Measurements from ENCODE around the gene SCT.

The SCT gene

DNA sequence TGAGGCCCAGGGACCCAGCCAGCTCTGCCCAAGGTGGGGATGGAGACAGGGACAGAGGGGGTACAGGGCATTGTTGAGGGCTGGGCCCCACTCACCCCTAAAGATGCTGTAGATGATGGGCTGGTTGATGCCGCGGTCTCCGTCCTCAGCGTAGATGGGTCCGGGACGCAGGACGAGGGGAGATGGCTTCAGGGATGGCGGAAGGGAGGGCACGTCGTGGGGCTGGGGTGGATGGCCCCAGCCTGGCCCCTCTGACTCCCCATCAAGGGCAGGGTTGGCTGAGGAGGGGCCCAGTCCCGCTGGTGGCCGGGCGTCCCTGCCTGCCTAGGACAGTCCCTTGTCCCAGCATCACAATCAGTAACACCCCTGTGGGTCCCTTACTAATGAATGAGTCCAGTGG lies 6.8 kb downstream of the SCT start:
- TF ChIP-seq FOXP2 (optimal IDR thresholded peaks at IDR 0.05; ENCODE audit: borderline replicate concordance, extremely low read depth, extremely low read length, insufficient read depth) = no peak
- no peak for TF ChIP-seq POLR2AphosphoS5 (IDR thresholded peaks at IDR 0.05; ENCODE audit: low read depth, low read length)
- no peak for TF ChIP-seq SIN3A (IDR thresholded peaks at IDR 0.05; ENCODE audit: borderline replicate concordance, insufficient read depth, low read length)
- TF ChIP-seq TAF1 (IDR thresholded peaks at IDR 0.05; ENCODE audit: borderline replicate concordance, insufficient read depth, low read length) = no peak
- TF ChIP-seq, protein P1, sequence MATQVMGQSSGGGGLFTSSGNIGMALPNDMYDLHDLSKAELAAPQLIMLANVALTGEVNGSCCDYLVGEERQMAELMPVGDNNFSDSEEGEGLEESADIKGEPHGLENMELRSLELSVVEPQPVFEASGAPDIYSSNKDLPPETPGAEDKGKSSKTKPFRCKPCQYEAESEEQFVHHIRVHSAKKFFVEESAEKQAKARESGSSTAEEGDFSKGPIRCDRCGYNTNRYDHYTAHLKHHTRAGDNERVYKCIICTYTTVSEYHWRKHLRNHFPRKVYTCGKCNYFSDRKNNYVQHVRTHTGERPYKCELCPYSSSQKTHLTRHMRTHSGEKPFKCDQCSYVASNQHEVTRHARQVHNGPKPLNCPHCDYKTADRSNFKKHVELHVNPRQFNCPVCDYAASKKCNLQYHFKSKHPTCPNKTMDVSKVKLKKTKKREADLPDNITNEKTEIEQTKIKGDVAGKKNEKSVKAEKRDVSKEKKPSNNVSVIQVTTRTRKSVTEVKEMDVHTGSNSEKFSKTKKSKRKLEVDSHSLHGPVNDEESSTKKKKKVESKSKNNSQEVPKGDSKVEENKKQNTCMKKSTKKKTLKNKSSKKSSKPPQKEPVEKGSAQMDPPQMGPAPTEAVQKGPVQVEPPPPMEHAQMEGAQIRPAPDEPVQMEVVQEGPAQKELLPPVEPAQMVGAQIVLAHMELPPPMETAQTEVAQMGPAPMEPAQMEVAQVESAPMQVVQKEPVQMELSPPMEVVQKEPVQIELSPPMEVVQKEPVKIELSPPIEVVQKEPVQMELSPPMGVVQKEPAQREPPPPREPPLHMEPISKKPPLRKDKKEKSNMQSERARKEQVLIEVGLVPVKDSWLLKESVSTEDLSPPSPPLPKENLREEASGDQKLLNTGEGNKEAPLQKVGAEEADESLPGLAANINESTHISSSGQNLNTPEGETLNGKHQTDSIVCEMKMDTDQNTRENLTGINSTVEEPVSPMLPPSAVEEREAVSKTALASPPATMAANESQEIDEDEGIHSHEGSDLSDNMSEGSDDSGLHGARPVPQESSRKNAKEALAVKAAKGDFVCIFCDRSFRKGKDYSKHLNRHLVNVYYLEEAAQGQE (IDR thresholded peaks at IDR 0.05; ENCODE audit: insufficient read depth in 1 of 2, low read depth in 2 of 2, low read length in 2 of 2) = no peak

DNA sequence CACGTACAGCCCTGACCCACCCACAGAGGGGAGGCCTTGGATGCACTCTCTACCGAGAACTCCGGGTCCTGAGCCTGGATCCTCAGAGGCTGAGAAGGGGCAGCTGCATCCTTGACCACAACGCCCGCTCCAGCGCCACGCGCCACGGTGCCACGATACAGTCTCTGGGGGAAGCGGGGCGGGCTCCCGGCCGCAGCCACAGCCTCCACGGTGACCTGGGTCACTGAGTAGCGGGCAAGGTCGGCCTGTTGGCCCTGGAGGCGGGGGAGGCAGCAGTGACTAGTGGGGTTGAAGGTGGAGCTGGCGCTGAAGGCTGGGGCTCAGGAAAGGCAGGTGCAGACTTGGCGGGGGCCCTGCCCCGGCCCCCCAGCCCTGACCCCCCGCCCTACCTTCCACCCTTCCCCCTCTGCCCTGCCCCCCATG lies 7.3 kb downstream of the SCT start:
- TF ChIP-seq TAF1 (IDR thresholded peaks at IDR 0.05; ENCODE audit: borderline replicate concordance, insufficient read depth, low read length) (no peak), SIN3A (IDR thresholded peaks at IDR 0.05; ENCODE audit: borderline replicate concordance, insufficient read depth, low read length) (no peak), FOXP2 (optimal IDR thresholded peaks at IDR 0.05; ENCODE audit: borderline replicate concordance, extremely low read depth, extremely low read length, insufficient read depth) (no peak)
- TF ChIP-seq, protein P1 (IDR thresholded peaks at IDR 0.05; ENCODE audit: insufficient read depth in 1 of 2, low read depth in 2 of 2, low read length in 2 of 2) = no peak

DNA sequence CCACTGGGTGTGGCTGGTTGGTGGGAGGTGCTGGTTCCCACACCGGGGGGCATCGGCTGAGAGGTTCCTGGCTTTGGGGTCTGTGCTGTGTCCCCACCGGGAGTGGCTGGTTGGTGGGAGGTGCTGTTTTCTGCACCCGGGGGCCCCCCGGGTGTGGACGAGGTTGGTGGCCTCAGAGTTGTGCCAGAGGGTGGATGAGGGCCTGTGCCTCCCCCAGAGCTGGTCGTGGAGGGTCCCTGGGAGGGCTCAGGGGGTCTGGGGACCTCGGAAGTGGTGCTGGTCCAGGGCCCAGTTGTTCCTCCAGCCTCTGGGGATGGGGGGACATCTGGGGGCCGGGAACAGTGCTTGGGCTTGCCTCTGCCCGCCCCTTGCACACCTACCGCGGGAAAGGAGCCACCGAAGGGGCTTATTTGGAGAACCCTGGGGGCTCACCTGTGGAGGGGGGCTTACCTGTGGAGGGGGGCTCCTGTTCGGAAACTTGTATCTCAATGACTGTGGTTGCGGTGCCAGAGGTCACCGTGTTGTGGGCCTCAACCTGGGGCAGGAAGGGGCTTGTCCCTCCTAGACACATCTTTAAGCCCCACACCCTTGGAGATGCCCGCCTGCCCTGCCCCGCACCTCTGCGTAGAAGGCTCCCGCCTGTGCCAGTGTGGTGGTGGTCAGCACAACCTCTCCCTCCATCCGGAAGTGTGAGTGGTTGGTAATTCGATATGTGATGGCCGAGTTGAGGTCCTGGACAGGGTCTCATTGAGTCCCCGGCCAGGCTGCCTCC lies 7.9 kb downstream of the SCT start:
- no peak for TF ChIP-seq POLR2AphosphoS5 (IDR thresholded peaks at IDR 0.05; ENCODE audit: low read depth, low read length)

DNA sequence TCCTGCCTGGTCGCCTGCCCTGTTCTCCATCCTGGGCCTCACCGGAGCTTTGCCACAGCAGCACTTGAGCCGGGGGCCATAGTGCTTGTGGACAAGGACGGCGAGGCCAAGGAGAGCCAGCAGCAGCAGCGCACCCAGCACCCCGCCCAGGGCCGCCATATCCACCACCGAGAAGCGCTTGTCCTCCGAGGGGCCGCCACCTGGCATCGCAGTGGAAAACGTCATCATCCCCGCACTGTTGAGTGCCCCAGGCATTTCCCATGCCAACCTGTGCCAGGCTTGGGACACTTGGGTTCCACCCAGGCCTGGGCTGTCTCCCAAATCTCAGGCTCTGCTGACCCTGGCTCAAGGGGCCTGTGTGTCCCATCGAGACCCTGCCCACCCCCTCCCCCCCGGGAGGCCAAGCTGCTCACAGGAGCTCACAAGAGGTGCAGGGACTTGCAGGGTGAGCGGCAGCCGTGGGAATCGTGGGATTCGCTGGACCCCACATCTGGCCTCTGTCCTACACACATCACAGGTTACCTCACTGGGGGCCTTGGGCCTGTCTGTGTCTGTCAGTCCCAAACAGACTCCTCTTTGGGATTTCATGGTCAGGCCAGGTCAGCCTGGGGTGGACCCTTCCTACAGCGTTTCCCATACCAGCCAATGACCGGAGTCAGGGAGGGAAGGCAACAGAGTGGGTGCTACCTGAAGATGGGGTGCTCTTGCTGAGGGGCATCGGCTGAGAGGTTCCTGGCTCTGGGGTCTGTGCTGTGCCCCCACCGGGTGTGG lies 8.9 kb downstream of the SCT start:
- TF ChIP-seq TAF1 (IDR thresholded peaks at IDR 0.05; ENCODE audit: borderline replicate concordance, insufficient read depth, low read length) (no peak), POLR2AphosphoS5 (IDR thresholded peaks at IDR 0.05; ENCODE audit: low read depth, low read length) (no peak), SIN3A (IDR thresholded peaks at IDR 0.05; ENCODE audit: borderline replicate concordance, insufficient read depth, low read length) (no peak), FOXP2 (optimal IDR thresholded peaks at IDR 0.05; ENCODE audit: borderline replicate concordance, extremely low read depth, extremely low read length, insufficient read depth) (no peak)
- TF ChIP-seq, protein P1 (IDR thresholded peaks at IDR 0.05; ENCODE audit: insufficient read depth in 1 of 2, low read depth in 2 of 2, low read length in 2 of 2) = no peak

DNA sequence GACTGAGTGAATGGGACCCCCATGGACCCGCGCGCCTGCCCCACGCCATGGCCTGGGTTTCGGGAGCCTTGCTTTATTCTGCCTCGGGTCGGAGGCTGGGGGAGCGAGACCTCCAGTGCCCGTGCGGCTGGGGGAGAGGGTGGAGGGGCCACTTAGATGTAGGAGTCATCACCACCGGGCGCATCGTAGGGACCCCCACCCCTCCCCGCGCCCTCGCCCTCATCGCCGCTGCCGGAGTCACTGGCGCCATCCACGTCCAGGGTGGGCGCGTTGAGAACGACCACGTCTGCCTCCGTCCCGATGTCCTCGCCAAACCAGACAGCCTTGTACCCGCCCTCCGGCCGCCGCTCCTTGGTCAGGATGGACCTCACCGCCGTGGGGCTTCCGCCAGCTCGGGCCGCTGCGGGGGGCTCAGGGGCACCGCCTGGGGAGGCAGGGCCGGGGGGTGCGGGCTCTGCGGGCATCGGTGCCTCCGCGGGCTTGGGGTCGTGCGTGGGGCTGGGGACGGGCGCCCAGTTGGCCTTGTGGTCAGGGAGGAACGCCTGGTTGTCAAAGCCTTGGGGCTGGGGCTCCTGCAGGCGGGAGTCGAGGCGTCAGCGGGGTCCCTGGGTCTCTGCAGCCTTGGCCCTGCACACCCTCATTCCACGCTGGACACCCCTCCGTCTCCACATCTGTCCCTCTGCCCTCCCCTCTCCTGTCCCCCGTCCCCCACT lies 9.6 kb downstream of the SCT start:
- TF ChIP-seq SIN3A (IDR thresholded peaks at IDR 0.05; ENCODE audit: borderline replicate concordance, insufficient read depth, low read length) (no peak), POLR2AphosphoS5 (IDR thresholded peaks at IDR 0.05; ENCODE audit: low read depth, low read length) (no peak), FOXP2 (optimal IDR thresholded peaks at IDR 0.05; ENCODE audit: borderline replicate concordance, extremely low read depth, extremely low read length, insufficient read depth) (no peak), TAF1 (IDR thresholded peaks at IDR 0.05; ENCODE audit: borderline replicate concordance, insufficient read depth, low read length) (no peak)
- TF ChIP-seq, protein P1 (IDR thresholded peaks at IDR 0.05; ENCODE audit: insufficient read depth in 1 of 2, low read depth in 2 of 2, low read length in 2 of 2) = no peak
